ENCODE measurements around the gene RPS29. TPM values are rescaled to one million over a fixed set of nuclear protein-coding genes. Genes with fewer than 3 reads are reported as not detected.

RPS29 gene
- total and polyA plus RNA-seq, 9 of the 15 experiments (the other 6 are each of a cell fraction or from before 2014, with no cell fraction given): 1,545 to 5,012 (median 2,448) TPM

GRCh38 chr14:49607583-49607982, 21.4 kb upstream of the RPS29 start:
- CTCF ChIA-PET (ENCODE audit: low intra/inter-chr PET ratio): no interaction called here
- FAIRE-seq: no peak

More at GRCh38 chr14:49607583-49607982, 21.4 kb upstream of the RPS29 start:
- POLR2A ChIA-PET: interaction anchor here (0.9 kb wide), 1 partner anchor 12 kb away, joined by 4 read pairs; no protein-coding TSS in a partner anchor
- Histone ChIP-seq H3K4me2 (ENCODE audit: insufficient read depth, low read length) (no peak overlapping the region), H4K20me1 (replicated peaks; ENCODE audit: control insufficient read depth, insufficient read depth, low read length) (no peaks in the 10 kb centered on the region), H3K4me3 (no peak overlapping the region), H3K9me1 (ENCODE audit: control insufficient read depth, insufficient read depth, low read length) (no peaks in the 10 kb centered on the region), H3K27ac (ENCODE audit: extremely low read depth, low read depth, low read length) (no peak overlapping the region), H2AFZ (ENCODE audit: low read depth, low read length) (no peak overlapping the region), H3K36me3 (ENCODE audit: control insufficient read depth, insufficient read depth, low read length) (peaks cover 48% of the 10 kb centered on the region), H3K79me2 (ENCODE audit: control insufficient read depth, insufficient read depth, low read length) (peaks cover 16% of the 10 kb centered on the region), H3K27me3 (ENCODE audit: control insufficient read depth in 2 of 2, insufficient read depth in 2 of 2, low read length in 2 of 2) (no peaks in the 10 kb centered on the region), H3K9ac (ENCODE audit: insufficient read depth in 1 of 2, low read depth in 2 of 2, low read length in 2 of 2) (no peak overlapping the region), H3K9me3 (replicated peaks; ENCODE audit: control insufficient read depth, insufficient read depth, low read depth, low read length) (no peaks in the 10 kb centered on the region), H3K4me1 (replicated peaks in 1 of 2; ENCODE audit: control insufficient read depth in 2 of 2, insufficient read depth in 2 of 2, low read length in 2 of 2) (no peaks in the 10 kb centered on the region; a peak in 2 of 5 replicates)
- no peak for DNase-seq (ENCODE audit: extremely low read depth in 1 of 4, low spot score in 3 of 4)
- no TSS peak for BruUV-seq (replicated peaks)
- 92% methylated on average over 6 of the region's 6 CpGs for WGBS (ENCODE audit: insufficient coverage, low coverage, missing lambda C conversion rate)
- intact Hi-C loops (cut with micrococcal nuclease) (no loop called here), in situ Hi-C loops (cut with MboI) (no loop called here)
- no peak for ATAC-seq
- TF ChIP-seq THRA (IDR thresholded peaks at IDR 0.05) (no peak), ETV5 (CRISPR knock-in tag; IDR thresholded peaks at IDR 0.05; ENCODE audit: low read depth) (no peak), CBX2 (IDR thresholded peaks at IDR 0.05; ENCODE audit: insufficient read depth, low read length, poor library complexity, severe bottlenecking) (no peak), ZNF398 (CRISPR knock-in tag; IDR thresholded peaks at IDR 0.05) (no peak), ZNF324 (CRISPR knock-in tag; IDR thresholded peaks at IDR 0.05) (no peak)
